OCI-LY3 (cell line): ENCODE results near the gene ISX.

Source experiments
- H2AFZ ChIP-seq: fragments of 200-600, 300-600 bp; shearing (Covaris generic); 2 replicates; pipeline ENCODE4 v1.6.0; 2014; ENCODE audit warnings: antibody characterized with exemption, low read depth, low read length
- H3K27ac ChIP-seq: fragments of 200-600, 300-600 bp; sonication (generic); 2 replicates; pipeline ENCODE4 v1.5.1; 2014; ENCODE audit warnings: mild to moderate bottlenecking, low read length, moderate library complexity, mixed read lengths
- H3K27me3 ChIP-seq: fragments of 200-600, 300-600 bp; sonication (generic); 2 replicates; pipeline ENCODE4 v1.6.1; 2014; ENCODE audit warnings: low read depth, low read length, mixed read lengths
- H3K36me3 ChIP-seq: fragments of 200-600, 300-600 bp; sonication (generic); replicated peaks from 2 replicates; pipeline ENCODE3; 2014; ENCODE audit warnings: low read depth, low read length, mixed read lengths
- H3K4me1 ChIP-seq: fragments of 300-600, 200-600 bp; sonication (generic); 2 replicates; pipeline ENCODE4 v1.6.1; 2014; ENCODE audit warnings: low read length, mixed read lengths
- H3K4me2 ChIP-seq: fragments of 200-600, 300-600 bp; sonication (generic); 2 replicates; pipeline ENCODE4 v1.6.1; 2014; ENCODE audit warnings: low read length, mixed read lengths
- H3K4me3 ChIP-seq: fragments of 300-600, 200-600 bp; sonication (generic); 2 replicates; pipeline ENCODE4 v1.5.1; 2014; ENCODE audit warnings: antibody characterized with exemption, mild to moderate bottlenecking, low read length, moderate library complexity
- H3K79me2 ChIP-seq: fragments of 300-600, 200-600 bp; shearing (Covaris generic); 2 replicates; pipeline ENCODE4 v1.6.1; 2014; ENCODE audit warnings: mild to moderate bottlenecking, low read length, mixed read lengths
- H3K9ac ChIP-seq: fragments of 300-600, 200-600 bp; shearing (Covaris generic); 2 replicates; pipeline ENCODE4 v1.6.0; 2014; ENCODE audit warnings: mild to moderate bottlenecking, low read length, moderate library complexity
- H3K9me3 ChIP-seq: fragments of 200-600, 300-600 bp; shearing (Covaris generic); 2 replicates; pipeline ENCODE4 v1.6.1; 2014; ENCODE audit warnings: low read length, mixed read lengths; ENCODE audit not compliant: insufficient read depth
- H4K20me1 ChIP-seq: fragments of 200-600, 300-600 bp; sonication (generic); 2 replicates; pipeline ENCODE4 v1.6.1; 2016; ENCODE audit warnings: low read length, mixed read lengths; ENCODE audit not compliant: insufficient read depth
- EZH2phosphoT487 ChIP-seq: fragments of 200-600 bp; shearing (Covaris generic); IDR thresholded peaks from 2 replicates; pipeline ENCODE4 v1.6.1; 2018; ENCODE audit warnings: antibody characterized with exemption, mixed run types, low read depth
- TF ChIP-seq, protein P1 (sequence below): fragments of 200-600, 300-600 bp; sonication (generic); IDR thresholded peaks from 2 replicates; pipeline ENCODE4 v1.5.1; 2014; ENCODE audit warnings: antibody characterized with exemption, low read length, low read depth

The ISX gene

DNA sequence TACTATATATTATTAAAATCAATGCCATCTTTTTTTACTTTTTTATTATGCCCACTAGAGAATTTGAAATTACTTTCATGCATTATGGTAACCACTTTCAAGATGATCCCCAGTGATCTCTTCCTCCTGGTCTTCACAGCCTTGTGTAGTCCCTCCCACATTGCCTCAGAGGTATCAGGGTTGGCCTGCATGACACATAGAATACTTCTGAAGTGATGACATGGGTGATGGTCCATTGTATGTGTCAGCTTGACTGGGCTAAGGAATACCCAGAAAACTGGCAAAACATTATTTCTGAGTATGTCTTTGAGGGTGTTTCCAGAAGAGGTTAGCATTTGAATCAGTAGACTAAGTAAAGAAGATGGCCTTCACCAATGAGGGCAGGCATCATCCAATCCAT lies 14.2 kb upstream of the ISX start:
- H3K36me3 ChIP-seq = peaks cover 3% of the 10 kb centered on the region
- H3K27ac ChIP-seq = no peak overlapping the region
- H3K9ac ChIP-seq = no peak overlapping the region
- H3K9me3 ChIP-seq = no peaks in the 10 kb centered on the region
- no peaks in the 10 kb centered on the region for H3K79me2 ChIP-seq
- H3K4me1 ChIP-seq = peaks cover 12% of the 10 kb centered on the region; the same call in 1 of the 2 replicates
- H2AFZ ChIP-seq = no peak overlapping the region
- H4K20me1 ChIP-seq = no peaks in the 10 kb centered on the region
- H3K4me3 ChIP-seq = no peak overlapping the region
- peaks cover 16% of the 10 kb centered on the region for H3K27me3 ChIP-seq
- TF ChIP-seq, protein P1, sequence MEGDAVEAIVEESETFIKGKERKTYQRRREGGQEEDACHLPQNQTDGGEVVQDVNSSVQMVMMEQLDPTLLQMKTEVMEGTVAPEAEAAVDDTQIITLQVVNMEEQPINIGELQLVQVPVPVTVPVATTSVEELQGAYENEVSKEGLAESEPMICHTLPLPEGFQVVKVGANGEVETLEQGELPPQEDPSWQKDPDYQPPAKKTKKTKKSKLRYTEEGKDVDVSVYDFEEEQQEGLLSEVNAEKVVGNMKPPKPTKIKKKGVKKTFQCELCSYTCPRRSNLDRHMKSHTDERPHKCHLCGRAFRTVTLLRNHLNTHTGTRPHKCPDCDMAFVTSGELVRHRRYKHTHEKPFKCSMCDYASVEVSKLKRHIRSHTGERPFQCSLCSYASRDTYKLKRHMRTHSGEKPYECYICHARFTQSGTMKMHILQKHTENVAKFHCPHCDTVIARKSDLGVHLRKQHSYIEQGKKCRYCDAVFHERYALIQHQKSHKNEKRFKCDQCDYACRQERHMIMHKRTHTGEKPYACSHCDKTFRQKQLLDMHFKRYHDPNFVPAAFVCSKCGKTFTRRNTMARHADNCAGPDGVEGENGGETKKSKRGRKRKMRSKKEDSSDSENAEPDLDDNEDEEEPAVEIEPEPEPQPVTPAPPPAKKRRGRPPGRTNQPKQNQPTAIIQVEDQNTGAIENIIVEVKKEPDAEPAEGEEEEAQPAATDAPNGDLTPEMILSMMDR = no peak
- TF ChIP-seq EZH2phosphoT487 = no peak
- H3K4me2 ChIP-seq = no peak overlapping the region

DNA sequence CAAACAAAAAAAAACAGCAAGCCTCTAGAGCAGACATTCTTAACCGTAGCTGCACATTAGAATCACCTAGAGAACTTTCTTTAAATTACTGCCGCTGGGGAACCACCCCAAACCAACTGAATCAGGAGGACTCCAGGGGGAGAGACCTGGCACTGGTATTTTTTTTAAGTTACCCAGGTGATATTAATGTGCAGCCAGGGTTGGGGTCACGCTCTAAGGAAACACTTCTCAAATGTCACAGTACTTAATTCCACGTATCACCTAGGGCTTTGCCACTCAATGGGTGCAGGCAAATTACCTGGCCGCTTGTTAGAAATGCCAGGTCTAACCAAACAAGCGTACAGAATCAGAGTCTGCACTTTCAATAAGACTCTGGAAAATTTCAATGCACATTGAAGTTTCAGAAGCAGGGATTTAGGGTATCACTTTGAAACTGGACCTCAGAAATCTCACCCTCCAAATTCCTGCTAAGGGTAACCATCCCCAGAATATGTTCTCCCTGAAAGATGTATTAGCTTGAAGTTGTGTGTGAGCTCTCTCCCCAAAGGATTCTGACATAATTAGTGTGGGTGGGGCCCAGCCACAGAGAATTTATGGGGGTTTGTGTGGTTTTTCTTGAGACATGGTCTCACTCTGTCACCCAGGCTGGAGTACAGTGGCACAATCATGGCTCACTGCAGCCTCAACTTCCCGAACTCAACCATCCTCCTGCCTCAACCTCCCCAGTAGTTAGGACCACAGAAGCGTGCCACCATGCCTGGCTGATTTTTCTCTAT lies 12.7 kb upstream of the ISX start:
- Histone ChIP-seq H3K79me2 (no peaks in the 10 kb centered on the region), H3K27me3 (0 out of 2 replicates have a peak, but pooled peaks cover 5% of the 10 kb centered on the region), H3K4me2 (no peak overlapping the region), H3K36me3 (no peaks in the 10 kb centered on the region), H3K4me3 (no peak overlapping the region), H3K27ac (no peak overlapping the region), H3K9ac (no peak overlapping the region), H3K4me1 (peaks cover 5% of the 10 kb centered on the region; the same call in 1 of the 2 replicates), H4K20me1 (no peaks in the 10 kb centered on the region), H3K9me3 (no peaks in the 10 kb centered on the region), H2AFZ (no peak overlapping the region)
- TF ChIP-seq, protein P1 = no peak
- TF ChIP-seq EZH2phosphoT487 = no peak

DNA sequence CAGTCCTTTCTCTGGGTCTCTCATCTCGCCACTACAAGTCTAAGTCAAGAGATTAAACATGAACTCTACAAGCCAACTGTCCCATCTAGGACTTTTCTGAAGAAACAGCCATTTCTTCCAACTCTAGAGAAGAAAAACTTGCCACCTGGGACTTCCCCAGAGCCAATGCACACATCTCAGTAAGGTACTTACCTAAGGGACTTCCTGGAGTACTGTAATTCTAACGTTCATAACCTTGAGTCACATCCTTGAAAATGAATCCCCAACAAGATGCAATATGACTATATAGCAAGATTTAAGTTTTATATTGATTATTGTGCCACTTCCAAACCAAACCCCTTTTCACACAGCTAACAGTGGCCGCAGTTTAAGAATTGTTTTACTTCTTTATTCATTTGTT lies 11.9 kb upstream of the ISX start:
- no peaks in the 10 kb centered on the region for H4K20me1 ChIP-seq
- no peaks in the 10 kb centered on the region for H3K27me3 ChIP-seq
- TF ChIP-seq, protein P1 = no peak
- no peak for TF ChIP-seq EZH2phosphoT487
- no peak overlapping the region for H3K9ac ChIP-seq
- H3K4me2 ChIP-seq = no peak overlapping the region
- H3K4me1 ChIP-seq = peaks cover 5% of the 10 kb centered on the region; the same call in 1 of the 2 replicates
- H3K9me3 ChIP-seq = no peaks in the 10 kb centered on the region
- no peak overlapping the region for H3K27ac ChIP-seq
- no peak overlapping the region for H3K4me3 ChIP-seq
- H2AFZ ChIP-seq = no peak overlapping the region
- H3K79me2 ChIP-seq = no peaks in the 10 kb centered on the region
- no peaks in the 10 kb centered on the region for H3K36me3 ChIP-seq

DNA sequence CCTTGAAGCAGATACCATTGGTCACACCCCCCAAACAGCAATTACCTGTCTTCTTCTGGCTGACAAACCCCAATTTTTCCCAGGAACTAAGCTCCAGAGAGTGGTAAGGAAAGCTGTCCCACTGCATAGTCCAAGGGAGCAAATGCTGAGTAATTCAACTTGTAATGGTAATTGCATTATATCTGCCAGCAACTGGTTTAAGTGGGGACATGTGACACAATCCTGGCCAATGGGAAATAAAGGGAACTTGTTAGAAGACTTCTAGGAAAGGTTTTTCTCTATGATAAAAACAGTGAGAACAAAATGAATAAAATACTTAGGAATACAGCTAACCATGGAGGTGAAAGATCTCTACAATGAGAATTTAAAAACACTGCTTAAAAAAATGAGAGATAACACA lies 9.5 kb upstream of the ISX start:
- Histone ChIP-seq H3K4me2 (no peak overlapping the region), H3K9ac (no peak overlapping the region), H3K9me3 (no peaks in the 10 kb centered on the region), H3K27ac (no peak overlapping the region), H3K36me3 (no peaks in the 10 kb centered on the region), H4K20me1 (no peaks in the 10 kb centered on the region), H3K4me1 (no peaks in the 10 kb centered on the region; the same call in 1 of the 2 replicates), H3K27me3 (no peaks in the 10 kb centered on the region), H3K79me2 (no peaks in the 10 kb centered on the region), H3K4me3 (no peak overlapping the region), H2AFZ (no peak overlapping the region)
- TF ChIP-seq EZH2phosphoT487 = no peak
- TF ChIP-seq, protein P1 = no peak
